Measurements from ENCODE around the gene OR2D3. TPM values are rescaled to one million over a fixed set of nuclear protein-coding genes. Genes with fewer than 3 reads are reported as not detected.

OR2D3 gene
- total RNA-seq, 2 experiments from 2014 or later, result not detected

DNA sequence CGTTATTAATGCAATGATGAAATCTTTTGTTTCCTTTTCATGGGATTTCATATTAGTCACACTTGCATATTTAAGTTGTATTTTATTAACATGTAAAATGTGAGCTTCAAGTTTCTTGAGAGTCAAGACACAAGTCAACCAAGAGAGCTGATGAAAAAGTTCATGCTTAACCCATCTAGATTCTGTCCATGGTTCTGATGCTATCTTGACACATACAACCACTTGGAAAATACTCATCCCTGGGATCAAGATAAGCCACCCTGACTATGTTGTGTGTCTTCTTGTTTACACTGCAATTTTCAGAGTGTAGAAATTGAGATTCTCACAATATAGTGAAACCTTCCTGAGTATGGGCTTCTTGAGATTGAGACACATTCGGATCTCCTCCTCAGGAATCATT is 45.0 kb upstream of the OR2D3 start:
- H3K79me2 ChIP-seq (ENCODE audit: insufficient read depth, low read depth, low read length), result no peaks in the 10 kb centered on the region

DNA sequence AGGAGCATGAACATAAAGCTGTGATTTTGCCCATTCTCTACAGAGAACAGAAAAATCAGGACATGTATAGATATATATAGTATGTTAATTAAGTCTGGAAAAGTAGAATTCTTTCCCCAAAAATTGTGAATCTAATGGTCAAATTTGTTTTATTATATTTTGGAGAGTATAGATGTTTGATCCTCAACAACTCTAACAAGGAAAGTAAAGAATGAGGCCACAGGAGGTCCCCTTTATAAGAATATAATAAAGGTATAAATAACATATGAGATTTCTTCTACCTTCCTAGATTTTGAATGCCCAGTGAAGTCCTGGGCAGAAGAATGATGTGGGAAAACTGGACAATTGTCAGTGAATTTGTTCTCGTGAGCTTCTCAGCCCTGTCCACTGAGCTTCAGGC is 44.5 kb upstream of the OR2D3 start, which contains the start of gene OR10A4:
Gene OR10A4, plus strand, starts transcription at position 301 of the 400 bp plus-strand sequence. Its CDS starts 23 bp downstream, at position 324.
- TF ChIP-seq EZH2phosphoT487 (IDR thresholded peaks at IDR 0.05; ENCODE audit: borderline replicate concordance, low read depth, low read length), result no peak
- TF ChIP-seq, protein P1, sequence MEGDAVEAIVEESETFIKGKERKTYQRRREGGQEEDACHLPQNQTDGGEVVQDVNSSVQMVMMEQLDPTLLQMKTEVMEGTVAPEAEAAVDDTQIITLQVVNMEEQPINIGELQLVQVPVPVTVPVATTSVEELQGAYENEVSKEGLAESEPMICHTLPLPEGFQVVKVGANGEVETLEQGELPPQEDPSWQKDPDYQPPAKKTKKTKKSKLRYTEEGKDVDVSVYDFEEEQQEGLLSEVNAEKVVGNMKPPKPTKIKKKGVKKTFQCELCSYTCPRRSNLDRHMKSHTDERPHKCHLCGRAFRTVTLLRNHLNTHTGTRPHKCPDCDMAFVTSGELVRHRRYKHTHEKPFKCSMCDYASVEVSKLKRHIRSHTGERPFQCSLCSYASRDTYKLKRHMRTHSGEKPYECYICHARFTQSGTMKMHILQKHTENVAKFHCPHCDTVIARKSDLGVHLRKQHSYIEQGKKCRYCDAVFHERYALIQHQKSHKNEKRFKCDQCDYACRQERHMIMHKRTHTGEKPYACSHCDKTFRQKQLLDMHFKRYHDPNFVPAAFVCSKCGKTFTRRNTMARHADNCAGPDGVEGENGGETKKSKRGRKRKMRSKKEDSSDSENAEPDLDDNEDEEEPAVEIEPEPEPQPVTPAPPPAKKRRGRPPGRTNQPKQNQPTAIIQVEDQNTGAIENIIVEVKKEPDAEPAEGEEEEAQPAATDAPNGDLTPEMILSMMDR (conservative IDR thresholded peaks at IDR 0.05; ENCODE audit: low read length), result no peak
- POLR2A ChIA-PET, result interaction anchor here (1.6 kb wide), 1 partner anchor 13 kb away, joined by 3 read pairs; no protein-coding TSS in a partner anchor
- no peaks in the 10 kb centered on the region for H4K20me1 ChIP-seq (ENCODE audit: insufficient read depth, low read length)
- no peaks in the 10 kb centered on the region for H3K9me3 ChIP-seq (ENCODE audit: low read length)
- H2AFZ ChIP-seq (ENCODE audit: low read length), result no peak within 1 kb of the TSS
- no TSS peak for BruUV-seq (replicated peaks)
- no peaks in the 10 kb centered on the region for H3K36me3 ChIP-seq (ENCODE audit: insufficient read depth, low read length)
- no peak within 1 kb of the TSS for H3K27ac ChIP-seq (ENCODE audit: low read depth, low read length, poor library complexity, severe bottlenecking)
- no peak for DNase-seq (ENCODE audit: low spot score)
- CTCF ChIA-PET (ENCODE audit: unreplicated experiment), result no interaction called here
- no peaks in the 10 kb centered on the region for H3K79me2 ChIP-seq (ENCODE audit: insufficient read depth, low read depth, low read length)
- no peaks in the 10 kb centered on the region for H3K9me2 ChIP-seq (ENCODE audit: insufficient read depth, low read length)
- no peaks in the 10 kb centered on the region for H3K4me1 ChIP-seq (ENCODE audit: insufficient read depth, low read length, poor library complexity, severe bottlenecking)
- no peak within 1 kb of the TSS for H3K4me2 ChIP-seq (ENCODE audit: low read length)
- H3K4me3 ChIP-seq (ENCODE audit: low read depth, low read length, poor library complexity, severe bottlenecking), result no peak within 1 kb of the TSS
- intact Hi-C loops (cut with micrococcal nuclease; ENCODE audit: unreplicated experiment), result no loop called here

More for the DNA sequence above, 45.0 kb upstream of the OR2D3 start:
- no peaks in the 10 kb centered on the region for H3K4me1 ChIP-seq (ENCODE audit: insufficient read depth, low read length, poor library complexity, severe bottlenecking)
- DNase-seq (ENCODE audit: low spot score), result no peak
- H3K9me3 ChIP-seq (ENCODE audit: low read length), result no peaks in the 10 kb centered on the region
- no peak overlapping the region for H3K27ac ChIP-seq (ENCODE audit: low read depth, low read length, poor library complexity, severe bottlenecking)
- H3K9me2 ChIP-seq (ENCODE audit: insufficient read depth, low read length), result no peaks in the 10 kb centered on the region
- no peaks in the 10 kb centered on the region for H3K36me3 ChIP-seq (ENCODE audit: insufficient read depth, low read length)
- H2AFZ ChIP-seq (ENCODE audit: low read length), result no peak overlapping the region
- no peaks in the 10 kb centered on the region for H4K20me1 ChIP-seq (ENCODE audit: insufficient read depth, low read length)
- H3K4me3 ChIP-seq (ENCODE audit: low read depth, low read length, poor library complexity, severe bottlenecking), result no peak overlapping the region
- POLR2A ChIA-PET, result interaction anchor here (1.6 kb wide), 1 partner anchor 12 kb away, joined by 3 read pairs; no protein-coding TSS in a partner anchor
- CTCF ChIA-PET (ENCODE audit: unreplicated experiment), result no interaction called here
- BruUV-seq (replicated peaks), result no TSS peak
- TF ChIP-seq EZH2phosphoT487 (IDR thresholded peaks at IDR 0.05; ENCODE audit: borderline replicate concordance, low read depth, low read length), result no peak
- TF ChIP-seq, protein P1 (conservative IDR thresholded peaks at IDR 0.05; ENCODE audit: low read length), result no peak
- H3K4me2 ChIP-seq (ENCODE audit: low read length), result no peak overlapping the region
- intact Hi-C loops (cut with micrococcal nuclease; ENCODE audit: unreplicated experiment), result no loop called here

DNA sequence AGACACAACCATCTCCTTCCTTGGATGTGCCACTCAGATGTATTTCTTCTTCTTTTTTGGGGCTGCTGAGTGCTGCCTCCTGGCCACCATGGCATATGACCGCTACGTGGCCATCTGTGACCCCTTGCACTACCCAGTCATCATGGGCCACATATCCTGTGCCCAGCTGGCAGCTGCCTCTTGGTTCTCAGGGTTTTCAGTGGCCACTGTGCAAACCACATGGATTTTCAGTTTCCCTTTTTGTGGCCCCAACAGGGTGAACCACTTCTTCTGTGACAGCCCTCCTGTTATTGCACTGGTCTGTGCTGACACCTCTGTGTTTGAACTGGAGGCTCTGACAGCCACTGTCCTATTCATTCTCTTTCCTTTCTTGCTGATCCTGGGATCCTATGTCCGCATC is 43.9 kb upstream of the OR2D3 start:
- no peaks in the 10 kb centered on the region for H4K20me1 ChIP-seq (ENCODE audit: insufficient read depth, low read length)
- H3K9me3 ChIP-seq (ENCODE audit: low read length), result no peaks in the 10 kb centered on the region
- no peak for DNase-seq (ENCODE audit: low spot score)
- H3K4me2 ChIP-seq (ENCODE audit: low read length), result no peak overlapping the region
- H2AFZ ChIP-seq (ENCODE audit: low read length), result no peak overlapping the region
- H3K9me2 ChIP-seq (ENCODE audit: insufficient read depth, low read length), result no peaks in the 10 kb centered on the region
- no peaks in the 10 kb centered on the region for H3K36me3 ChIP-seq (ENCODE audit: insufficient read depth, low read length)
- intact Hi-C loops (cut with micrococcal nuclease; ENCODE audit: unreplicated experiment), result no loop called here
- POLR2A ChIA-PET, result no interaction called here
- CTCF ChIA-PET (ENCODE audit: unreplicated experiment), result no interaction called here
- TF ChIP-seq, protein P1 (conservative IDR thresholded peaks at IDR 0.05; ENCODE audit: low read length), result no peak
- TF ChIP-seq EZH2phosphoT487 (IDR thresholded peaks at IDR 0.05; ENCODE audit: borderline replicate concordance, low read depth, low read length), result no peak
- no peaks in the 10 kb centered on the region for H3K4me1 ChIP-seq (ENCODE audit: insufficient read depth, low read length, poor library complexity, severe bottlenecking)
- no peak overlapping the region for H3K27ac ChIP-seq (ENCODE audit: low read depth, low read length, poor library complexity, severe bottlenecking)
- no TSS peak for BruUV-seq (replicated peaks)
- no peaks in the 10 kb centered on the region for H3K79me2 ChIP-seq (ENCODE audit: insufficient read depth, low read depth, low read length)
- no peak overlapping the region for H3K4me3 ChIP-seq (ENCODE audit: low read depth, low read length, poor library complexity, severe bottlenecking)

Data from OCI-LY7 (cell line).